ENCODE results near the gene DCAF17.
A peak's percentile ranks its signal among the peaks of the same experiment; 100 is the strongest.

The DCAF17 gene

GRCh38 chr2:171389325-171389724 is 44.7 kb upstream of the DCAF17 start:
- Histone ChIP-seq H2AFZ (ENCODE audit: low read length) (no peak overlapping the region), H3K9ac (ENCODE audit: low read length) (no peak overlapping the region), H3K9me2 (ENCODE audit: low read depth, low read length) (no peaks in the 10 kb centered on the region), H3F3A (ENCODE audit: insufficient read depth, low read length) (peaks cover 13% of the 10 kb centered on the region), H3K79me2 (ENCODE audit: insufficient read depth, low read length) (no peaks in the 10 kb centered on the region), H3K36me3 (ENCODE audit: insufficient read depth, low read length) (no peaks in the 10 kb centered on the region), H3K4me1 (ENCODE audit: insufficient read depth, low read length, severe bottlenecking) (peaks cover 70% of the 10 kb centered on the region), H3K4me2 (ENCODE audit: low read length) (peak overlapping the region; percentile 7; the same call in 1 of the 2 replicates), H3K27me3 (ENCODE audit: insufficient read depth, low read length) (no peaks in the 10 kb centered on the region), H3K4me3 (ENCODE audit: low read depth, low read length, poor library complexity, severe bottlenecking) (no peak overlapping the region), H3K9me3 (ENCODE audit: low read length) (no peaks in the 10 kb centered on the region), H4K20me1 (ENCODE audit: insufficient read depth, low read length) (no peaks in the 10 kb centered on the region), H3K27ac (ENCODE audit: low read depth, low read length, poor library complexity, severe bottlenecking) (peak overlapping the region; percentile 75)
- no peak for TF ChIP-seq CTCF (IDR thresholded peaks at IDR 0.05; ENCODE audit: low read length)
- TF ChIP-seq EZH2 (IDR thresholded peaks at IDR 0.05; ENCODE audit: borderline replicate concordance, low read length): no peak

GRCh38 chr2:171389780-171390179 is 44.2 kb upstream of the DCAF17 start:
- Histone ChIP-seq H4K20me1 (ENCODE audit: insufficient read depth, low read length) (no peaks in the 10 kb centered on the region), H3K9ac (ENCODE audit: low read length) (no peak overlapping the region), H2AFZ (ENCODE audit: low read length) (no peak overlapping the region), H3K27me3 (ENCODE audit: insufficient read depth, low read length) (no peaks in the 10 kb centered on the region), H3K27ac (ENCODE audit: low read depth, low read length, poor library complexity, severe bottlenecking) (peak overlapping the region; percentile 75), H3K4me1 (ENCODE audit: insufficient read depth, low read length, severe bottlenecking) (peaks cover 70% of the 10 kb centered on the region), H3K4me2 (ENCODE audit: low read length) (no peak overlapping the region), H3K36me3 (ENCODE audit: insufficient read depth, low read length) (no peaks in the 10 kb centered on the region), H3K9me3 (ENCODE audit: low read length) (no peaks in the 10 kb centered on the region), H3K79me2 (ENCODE audit: insufficient read depth, low read length) (no peaks in the 10 kb centered on the region), H3K9me2 (ENCODE audit: low read depth, low read length) (no peaks in the 10 kb centered on the region), H3K4me3 (ENCODE audit: low read depth, low read length, poor library complexity, severe bottlenecking) (no peak overlapping the region), H3F3A (ENCODE audit: insufficient read depth, low read length) (peaks cover 13% of the 10 kb centered on the region)
- TF ChIP-seq CTCF (IDR thresholded peaks at IDR 0.05; ENCODE audit: low read length) (no peak), EZH2 (IDR thresholded peaks at IDR 0.05; ENCODE audit: borderline replicate concordance, low read length) (no peak)

GRCh38 chr2:171390941-171391516 is 43.0 kb upstream of the DCAF17 start:
- H3F3A ChIP-seq (ENCODE audit: insufficient read depth, low read length): peaks cover 13% of the 10 kb centered on the region
- TF ChIP-seq CTCF (IDR thresholded peaks at IDR 0.05; ENCODE audit: low read length) (no peak), EZH2 (IDR thresholded peaks at IDR 0.05; ENCODE audit: borderline replicate concordance, low read length) (no peak)
- no peak overlapping the region for H3K4me3 ChIP-seq (ENCODE audit: low read depth, low read length, poor library complexity, severe bottlenecking)
- no peak overlapping the region for H3K4me2 ChIP-seq (ENCODE audit: low read length)
- H3K9me2 ChIP-seq (ENCODE audit: low read depth, low read length): no peaks in the 10 kb centered on the region
- no peak overlapping the region for H2AFZ ChIP-seq (ENCODE audit: low read length)
- no peaks in the 10 kb centered on the region for H3K9me3 ChIP-seq (ENCODE audit: low read length)
- peak overlapping the region; percentile 75 for H3K27ac ChIP-seq (ENCODE audit: low read depth, low read length, poor library complexity, severe bottlenecking)
- peaks cover 58% of the 10 kb centered on the region for H3K4me1 ChIP-seq (ENCODE audit: insufficient read depth, low read length, severe bottlenecking)
- H3K27me3 ChIP-seq (ENCODE audit: insufficient read depth, low read length): no peaks in the 10 kb centered on the region
- H3K36me3 ChIP-seq (ENCODE audit: insufficient read depth, low read length): no peaks in the 10 kb centered on the region
- 0 out of 2 replicates have a peak, but pooled peaks cover 4% of the 10 kb centered on the region for H3K79me2 ChIP-seq (ENCODE audit: insufficient read depth, low read length)
- H4K20me1 ChIP-seq (ENCODE audit: insufficient read depth, low read length): no peaks in the 10 kb centered on the region
- H3K9ac ChIP-seq (ENCODE audit: low read length): no peak overlapping the region

Measured in OCI-LY1 (cell line).